Urinary bladder (tissue), 4 donors: ENCODE results near the gene LARP6. TPM values are rescaled to one million over a fixed set of nuclear protein-coding genes. Genes with fewer than 3 reads are reported as not detected.
A peak's percentile ranks its signal among the peaks of the same experiment; 100 is the strongest.

ENCODE experiments used
- DNase-seq: peaks from one replicate; pipeline ENCODE4 v3.0.0-alpha.2; 2015; ENCODE audit errors: extremely low spot score
- H3K27ac ChIP-seq: one replicate; pipeline ENCODE4 v1.5.1; 2013; ENCODE audit warnings: low read depth, mild to moderate bottlenecking, moderate library complexity
- H3K36me3 ChIP-seq: one replicate; pipeline ENCODE4 v1.6.1; 2013; ENCODE audit warnings: mild to moderate bottlenecking, moderate library complexity; ENCODE audit not compliant: insufficient read depth
- H3K4me1 ChIP-seq: one replicate; pipeline ENCODE4 v1.6.1; 2013; ENCODE audit warnings: mild to moderate bottlenecking, moderate library complexity; ENCODE audit not compliant: insufficient read depth
- H3K4me3 ChIP-seq: one replicate; pipeline ENCODE4 v1.5.1; 2013; ENCODE audit warnings: low read depth, low read length
- WGBS: extraction: QIAGEN DNeasy Blood & Tissue Kit; methylation state at CpG from one replicate; pipeline ENCODE4 v1.1.7; 2013; 5-methylcytosine and 5-hydroxymethylcytosine counted together
- polyA plus RNA-seq: library from polyadenylated mRNA; stranded (reverse); fragments of 200-250 nt; gene quantifications from one replicate; pipeline ENCODE4 v1.2.3, GENCODE V29; 2013
- total RNA-seq: library from RNA; depleted of rRNA; stranded (reverse); fragments of >200 nt; gene quantifications from one replicate; pipeline ENCODE4 v1.2.3, GENCODE V29; 2014
- donor health status: healthy with polysubstance abuse.
- donor health status: healthy.

The LARP6 gene
- total and polyA plus RNA-seq, 2 donors = 6.9 to 16.7 TPM

DNA sequence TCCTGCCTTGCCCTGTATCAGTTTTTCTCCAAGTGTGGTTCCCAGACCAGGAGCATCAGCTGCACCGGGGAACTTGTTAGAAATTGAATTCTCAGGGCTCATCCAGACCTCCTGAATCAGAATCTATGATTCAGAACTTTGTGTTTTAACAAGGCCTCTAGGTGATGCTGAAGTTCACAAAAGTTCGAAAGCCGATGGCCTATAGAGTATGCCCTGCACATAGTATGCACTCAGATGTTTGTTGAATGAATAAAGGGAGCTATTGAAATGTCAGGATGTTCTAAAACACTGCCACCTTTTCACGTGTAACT is 664 bp upstream of the LARP6 start:
- H3K27ac ChIP-seq = peak overlapping the region; percentile 92
- no peaks in the 10 kb centered on the region for H3K4me1 ChIP-seq
- H3K4me3 ChIP-seq = no peak overlapping the region
- 43% methylated on average over 4 of the region's 4 CpGs for WGBS
- no peak for DNase-seq
- no peaks in the 10 kb centered on the region for H3K36me3 ChIP-seq

- H3K36me3 ChIP-seq = no peaks in the 10 kb centered on the region
- DNase-seq = no peak
- WGBS = 3% methylated on average over 54 of the region's 54 CpGs
- peak overlapping the region; percentile 86 for H3K27ac ChIP-seq
- H3K4me1 ChIP-seq = no peaks in the 10 kb centered on the region
- peak overlapping the region; percentile 92 for H3K4me3 ChIP-seq
Observed at GRCh38 chr15:70853318-70853972, 512 bp downstream of the LARP6 start.

- peak overlapping the region; percentile 92 for H3K4me3 ChIP-seq
- no peaks in the 10 kb centered on the region for H3K36me3 ChIP-seq
- no peaks in the 10 kb centered on the region for H3K4me1 ChIP-seq
- H3K27ac ChIP-seq = no peak overlapping the region
- no peak for DNase-seq
- WGBS = 47% methylated on average over 11 of the region's 11 CpGs
Observed at GRCh38 chr15:70852501-70853317, 1.2 kb downstream of the LARP6 start.

GRCh38 chr15:70851889-70852288 is 2.1 kb downstream of the LARP6 start:
- Histone ChIP-seq H3K4me1 (no peaks in the 10 kb centered on the region), H3K27ac (no peak overlapping the region), H3K4me3 (no peak overlapping the region), H3K36me3 (no peaks in the 10 kb centered on the region)
- 94% methylated on average over 6 of the region's 6 CpGs for WGBS
- no peak for DNase-seq

DNA sequence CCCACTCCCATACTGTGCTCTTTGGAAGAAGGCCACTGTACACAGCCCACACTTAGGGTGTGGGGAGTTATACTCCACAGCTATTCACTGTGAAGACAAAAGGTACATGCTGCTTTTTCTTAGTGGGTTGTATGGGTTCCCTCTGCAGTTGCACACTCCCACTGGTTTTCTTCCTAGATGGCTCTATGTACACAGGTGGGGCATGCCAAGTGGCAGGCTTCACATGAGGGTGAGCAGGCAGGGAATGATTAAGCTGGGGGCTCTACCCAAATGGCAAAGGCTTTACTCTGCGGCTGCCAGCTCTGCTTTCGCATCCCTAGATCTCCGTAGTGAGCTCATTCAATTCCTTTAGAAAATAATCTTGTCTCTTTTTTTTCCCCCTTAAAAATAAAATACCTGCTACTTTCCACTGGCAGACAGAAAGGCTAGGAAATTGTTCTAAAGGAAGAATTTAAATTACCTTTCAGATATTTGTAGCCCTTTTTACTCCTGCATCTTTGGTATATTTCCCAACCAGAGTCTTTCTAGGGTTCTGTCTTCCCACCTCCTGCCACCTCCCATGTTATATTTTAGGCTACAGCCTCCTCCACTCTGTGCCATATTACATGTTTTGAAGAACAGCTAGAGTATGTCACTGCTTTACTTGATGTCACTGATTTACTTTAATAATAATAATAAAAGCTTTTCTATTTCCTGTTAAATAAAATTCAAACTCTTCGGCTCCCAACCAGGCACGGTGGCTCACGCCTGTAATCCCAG is 8.2 kb downstream of the LARP6 start:
- WGBS = 95% methylated on average over 6 of the region's 6 CpGs
- Histone ChIP-seq H3K27ac (no peak overlapping the region), H3K36me3 (peaks cover 3% of the 10 kb centered on the region), H3K4me1 (no peaks in the 10 kb centered on the region), H3K4me3 (no peak overlapping the region)
- DNase-seq = no peak

DNA sequence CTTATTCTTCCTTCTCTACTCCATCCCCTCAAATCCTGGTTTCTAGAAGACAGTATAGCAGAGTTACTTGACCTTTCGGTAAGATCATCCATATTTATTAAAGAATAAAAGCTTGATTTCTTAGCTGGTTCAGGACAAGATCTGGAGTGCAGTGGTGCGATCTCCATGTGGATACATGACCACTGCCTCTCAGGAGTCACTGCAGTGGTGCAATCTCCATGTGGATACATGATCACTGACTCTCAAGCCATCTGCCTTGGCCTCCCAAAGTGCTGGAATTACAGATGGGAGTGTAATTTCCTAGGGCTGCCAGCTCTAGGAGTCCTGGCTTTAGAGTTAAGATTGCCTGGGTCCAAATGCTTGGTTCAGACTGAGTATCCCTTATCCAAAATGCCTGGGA is 16.5 kb downstream of the LARP6 start:
- H3K27ac ChIP-seq = no peak overlapping the region
- H3K4me1 ChIP-seq = no peaks in the 10 kb centered on the region
- no peak for DNase-seq
- 97% methylated on average over 2 of the region's 2 CpGs for WGBS
- H3K4me3 ChIP-seq = no peak overlapping the region
- no peaks in the 10 kb centered on the region for H3K36me3 ChIP-seq

GRCh38 chr15:70835841-70836240 is 18.1 kb downstream of the LARP6 start:
- H3K4me3 ChIP-seq = no peak overlapping the region
- no peak for DNase-seq
- H3K36me3 ChIP-seq = peaks cover 1% of the 10 kb centered on the region
- WGBS = 87% methylated on average over 3 of the region's 3 CpGs
- no peaks in the 10 kb centered on the region for H3K4me1 ChIP-seq
- H3K27ac ChIP-seq = no peak overlapping the region

DNA sequence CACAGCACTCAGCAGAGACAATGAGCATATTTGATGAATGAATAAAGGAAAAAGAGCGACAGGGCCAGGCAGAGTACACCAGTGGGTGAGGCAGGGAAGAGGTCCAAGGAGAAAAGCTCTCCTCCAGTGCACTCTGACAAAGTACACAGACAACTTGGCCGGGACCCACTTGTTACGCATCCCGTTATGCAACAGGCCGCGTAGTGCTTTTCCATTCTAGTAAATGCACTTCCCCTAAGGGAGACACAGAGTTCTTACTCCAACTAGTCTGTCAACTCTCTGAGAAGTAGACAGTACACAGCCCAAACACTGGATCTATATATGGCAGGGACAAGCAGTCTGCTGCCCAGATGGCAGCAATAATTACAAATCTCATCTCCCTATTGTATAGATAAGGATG is 18.5 kb downstream of the LARP6 start:
- no peak overlapping the region for H3K4me3 ChIP-seq
- no peak for DNase-seq
- H3K27ac ChIP-seq = no peak overlapping the region
- peaks cover 1% of the 10 kb centered on the region for H3K36me3 ChIP-seq
- no peaks in the 10 kb centered on the region for H3K4me1 ChIP-seq
- 84% methylated on average over 6 of the region's 6 CpGs for WGBS

DNA sequence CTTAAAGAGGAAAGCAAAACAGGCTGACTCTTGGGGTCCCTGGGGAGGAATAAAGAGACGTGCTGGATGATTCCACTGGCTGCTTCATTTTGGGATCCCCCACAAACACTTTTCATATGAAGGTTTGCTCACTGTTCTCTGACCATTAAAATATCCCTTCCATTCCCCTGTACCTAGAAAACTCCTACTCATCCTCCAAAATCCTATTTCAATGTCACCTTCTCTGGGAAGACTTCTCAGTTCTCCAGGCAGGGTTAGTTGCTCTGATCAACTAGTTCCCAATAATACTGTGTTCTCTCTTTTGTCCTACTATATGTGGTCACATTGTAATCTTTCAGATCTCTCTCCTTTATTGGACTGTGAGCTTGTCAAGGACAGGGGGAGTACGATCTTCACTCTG is 19.0 kb downstream of the LARP6 start:
- peaks cover 1% of the 10 kb centered on the region for H3K36me3 ChIP-seq
- no peak for DNase-seq
- WGBS = 81% methylated on average over 2 of the region's 2 CpGs
- H3K4me3 ChIP-seq = no peak overlapping the region
- H3K4me1 ChIP-seq = no peaks in the 10 kb centered on the region
- H3K27ac ChIP-seq = no peak overlapping the region

GRCh38 chr15:70833861-70834765 is 19.8 kb downstream of the LARP6 start:
- 57% methylated on average over 9 of the region's 9 CpGs for WGBS
- Histone ChIP-seq H3K4me1 (no peaks in the 10 kb centered on the region), H3K4me3 (no peak overlapping the region), H3K27ac (peak overlapping the region; percentile 28), H3K36me3 (peaks cover 1% of the 10 kb centered on the region)
- no peak for DNase-seq

DNA sequence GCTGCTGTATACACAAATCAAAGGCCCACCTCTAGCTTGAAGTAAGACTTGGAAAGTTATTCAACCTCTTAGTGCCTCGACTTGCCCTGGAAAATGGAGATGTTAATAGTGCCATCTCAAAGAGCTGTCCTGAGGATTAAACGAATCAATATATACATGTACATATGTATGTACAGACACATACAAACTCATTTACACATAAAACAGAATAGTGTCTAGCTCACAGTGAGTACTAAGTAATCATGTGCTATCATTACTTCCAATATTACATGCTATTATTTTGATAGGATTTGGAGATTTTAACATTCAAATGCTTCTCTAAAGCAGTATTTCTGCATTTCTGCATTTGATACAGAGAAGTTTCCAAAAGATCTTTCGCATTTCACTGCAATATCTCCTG is 20.5 kb downstream of the LARP6 start:
- no peak overlapping the region for H3K27ac ChIP-seq
- no peak overlapping the region for H3K4me3 ChIP-seq
- WGBS = 92% methylated on average over 3 of the region's 3 CpGs
- H3K36me3 ChIP-seq = peaks cover 1% of the 10 kb centered on the region
- no peak for DNase-seq
- H3K4me1 ChIP-seq = no peaks in the 10 kb centered on the region

- Histone ChIP-seq H3K27ac (no peak overlapping the region), H3K4me1 (no peaks in the 10 kb centered on the region), H3K36me3 (peaks cover 1% of the 10 kb centered on the region), H3K4me3 (no peak overlapping the region)
- no peak for DNase-seq
- WGBS = 96% methylated on average over 20 of the region's 20 CpGs
Observed at GRCh38 chr15:70832176-70832575, 21.8 kb downstream of the LARP6 start.
